Sciatic nerve (tissue), 2 donors: ENCODE results near the gene PLA2G15. TPM values are rescaled to one million over a fixed set of nuclear protein-coding genes. Genes with fewer than 3 reads are reported as not detected.

ENCODE experiments used
- ATAC-seq: fragments of 200-7000 bp; cut with Tn5 transposase; one replicate; pipeline ENCODE4 v1.9.1; 2020; ENCODE audit warnings: mild to moderate bottlenecking, moderate library complexity
- DNase-seq: peaks from one replicate; pipeline ENCODE4 v3.0.0-alpha.2; 2020; ENCODE audit warnings: low spot score
- intact Hi-C: fragments of 100-400 bp; cut with DNase I; formaldehyde crosslinking; loops from one replicate; pipeline ENCODE4 v1.14.2; 2022
- total RNA-seq: library from RNA; stranded (reverse); fragmentation: NEBNext Ultra II Directional; extraction: Animal tissue kit (Norgen Biotek cat#: 25700); gene quantifications from one replicate; pipeline ENCODE4 v1.2.1, GENCODE V29; 2021
- donor health status: DM: no; HTN: no; CAD: no.
- donor health status: DM: no; HTN: no; CAD: no.

The PLA2G15 gene
- total RNA-seq, 1 donor from 2014 or later, result 17.4 TPM

GRCh38 chr16:68269793-68270192 is 24.6 kb downstream of the PLA2G15 start:
- intact Hi-C loops, result no loop called here
- ATAC-seq, result no peak
- no peak for DNase-seq

GRCh38 chr16:68270353-68270752 is 25.2 kb downstream of the PLA2G15 start:
- DNase-seq (no peak), ATAC-seq (no peak)
- intact Hi-C loops, result no loop called here

- ATAC-seq (no peak), DNase-seq (no peak)
- intact Hi-C loops, result no loop called here
Measured at GRCh38 chr16:68272507-68273209, 27.5 kb downstream of the PLA2G15 start.

- ATAC-seq (no peak), DNase-seq (no peak)
- intact Hi-C loops, result no loop called here
Measured at GRCh38 chr16:68273459-68273858, 28.3 kb downstream of the PLA2G15 start.

- no peak for ATAC-seq
- no peak for DNase-seq
- intact Hi-C loops, result no loop called here
Measured at GRCh38 chr16:68273896-68274295, 28.7 kb downstream of the PLA2G15 start.

GRCh38 chr16:68274441-68274840 is 29.3 kb downstream of the PLA2G15 start:
- no peak for DNase-seq
- intact Hi-C loops, result no loop called here
- no peak for ATAC-seq

- DNase-seq (no peak), ATAC-seq (no peak)
- intact Hi-C loops, result no loop called here
Measured at GRCh38 chr16:68275611-68276191, 30.5 kb downstream of the PLA2G15 start.

- DNase-seq (no peak), ATAC-seq (peak; percentile 79)
- intact Hi-C loops, result no loop called here
Measured at GRCh38 chr16:68276223-68276622, 31.1 kb downstream of the PLA2G15 start.

- DNase-seq, result no peak
- no peak for ATAC-seq
Measured at GRCh38 chr16:68279726-68280558, 34.8 kb downstream of the PLA2G15 start.

GRCh38 chr16:68281368-68282063 is 36.3 kb downstream of the PLA2G15 start:
- ATAC-seq (no peak), DNase-seq (no peak)
- intact Hi-C loops, result no loop called here

More at GRCh38 chr16:68279726-68280558, 34.8 kb downstream of the PLA2G15 start:
- intact Hi-C loops, result no loop called here

GRCh38 chr16:68282064-68282452 is 36.9 kb downstream of the PLA2G15 start:
- ATAC-seq, result no peak
- intact Hi-C loops, result no loop called here

GRCh38 chr16:68283346-68283745 is 38.2 kb downstream of the PLA2G15 start:
- DNase-seq (no peak), ATAC-seq (no peak)
- intact Hi-C loops, result no loop called here

More at GRCh38 chr16:68282064-68282452, 36.9 kb downstream of the PLA2G15 start:
- no peak for DNase-seq

GRCh38 chr16:68283801-68284598 is 38.8 kb downstream of the PLA2G15 start:
- intact Hi-C loops, result no loop called here
- peak; percentile 90 for ATAC-seq
- DNase-seq, result no peak

- intact Hi-C loops, result no loop called here
- ATAC-seq (no peak), DNase-seq (no peak)
Measured at GRCh38 chr16:68284847-68285246, 39.7 kb downstream of the PLA2G15 start.

- DNase-seq (no peak), ATAC-seq (no peak)
- intact Hi-C loops, result no loop called here
Measured at GRCh38 chr16:68285683-68286082, 40.5 kb downstream of the PLA2G15 start.

GRCh38 chr16:68286153-68287074 is 41.2 kb downstream of the PLA2G15 start:
- intact Hi-C loops, result no loop called here
- ATAC-seq, result no peak

More at GRCh38 chr16:68286153-68287074, 41.2 kb downstream of the PLA2G15 start:
- no peak for DNase-seq
